AG20443 (cell line): ENCODE results near the gene PCDHAC2.

ENCODE experiments used
- DNase-seq: peaks from one replicate; pipeline ENCODE4 v3.0.0; 2012; ENCODE audit warnings: low spot score, mixed read lengths

The PCDHAC2 gene

GRCh38 chr5:140988608-140989007 lies 22.3 kb downstream of the PCDHAC2 start:
- DNase-seq = no peak

- no peak for DNase-seq
These were observed 23.2 kb downstream of the PCDHAC2 start for GRCh38 chr5:140989254-140990020.

DNA sequence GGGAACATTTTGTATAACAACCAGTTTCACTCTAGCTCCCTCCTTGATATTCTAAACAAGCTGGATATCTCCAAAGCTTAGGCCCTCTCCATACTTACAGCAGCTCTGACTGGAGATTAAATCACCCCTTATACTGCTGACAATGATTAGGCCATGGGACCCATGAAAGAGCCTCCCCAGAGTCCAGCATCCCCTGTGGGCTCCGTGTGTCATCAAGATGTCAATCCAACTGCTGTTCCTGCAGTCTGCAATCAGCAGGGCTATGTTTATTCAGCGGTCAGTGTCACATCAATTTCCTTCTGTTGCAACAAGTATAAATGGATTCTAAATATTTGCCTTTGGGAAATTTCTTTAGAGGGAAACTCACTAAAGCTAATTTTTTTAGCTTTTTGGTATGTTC lies 26.6 kb downstream of the PCDHAC2 start:
- no peak for DNase-seq

GRCh38 chr5:140996060-140996459 lies 29.8 kb downstream of the PCDHAC2 start:
- no peak for DNase-seq

DNA sequence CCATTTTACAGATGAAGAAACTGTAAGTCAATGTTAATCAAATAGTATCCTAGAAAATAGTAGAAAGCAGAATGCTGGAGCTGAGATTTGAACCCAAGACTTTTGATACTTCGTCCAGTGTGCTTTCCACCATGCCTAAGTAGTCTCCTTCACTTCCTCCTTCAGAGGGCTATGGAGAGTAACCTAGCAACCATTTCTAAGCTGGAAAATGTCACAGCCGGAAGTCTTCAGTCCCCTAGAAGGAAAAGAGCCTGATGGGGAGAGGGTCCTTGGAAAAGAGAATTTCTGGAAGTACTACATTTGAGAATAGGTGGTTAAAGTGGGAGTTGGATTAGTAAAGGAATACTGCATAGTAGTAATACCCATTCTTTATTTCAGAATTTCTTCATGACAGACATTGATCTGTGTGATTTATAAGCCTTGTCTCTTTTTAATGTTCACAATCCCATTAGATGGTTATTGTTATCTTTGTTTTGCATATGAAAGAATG lies 32.7 kb downstream of the PCDHAC2 start:
- DNase-seq = no peak

GRCh38 chr5:141001446-141001843 lies 35.2 kb downstream of the PCDHAC2 start:
- no peak for DNase-seq

DNA sequence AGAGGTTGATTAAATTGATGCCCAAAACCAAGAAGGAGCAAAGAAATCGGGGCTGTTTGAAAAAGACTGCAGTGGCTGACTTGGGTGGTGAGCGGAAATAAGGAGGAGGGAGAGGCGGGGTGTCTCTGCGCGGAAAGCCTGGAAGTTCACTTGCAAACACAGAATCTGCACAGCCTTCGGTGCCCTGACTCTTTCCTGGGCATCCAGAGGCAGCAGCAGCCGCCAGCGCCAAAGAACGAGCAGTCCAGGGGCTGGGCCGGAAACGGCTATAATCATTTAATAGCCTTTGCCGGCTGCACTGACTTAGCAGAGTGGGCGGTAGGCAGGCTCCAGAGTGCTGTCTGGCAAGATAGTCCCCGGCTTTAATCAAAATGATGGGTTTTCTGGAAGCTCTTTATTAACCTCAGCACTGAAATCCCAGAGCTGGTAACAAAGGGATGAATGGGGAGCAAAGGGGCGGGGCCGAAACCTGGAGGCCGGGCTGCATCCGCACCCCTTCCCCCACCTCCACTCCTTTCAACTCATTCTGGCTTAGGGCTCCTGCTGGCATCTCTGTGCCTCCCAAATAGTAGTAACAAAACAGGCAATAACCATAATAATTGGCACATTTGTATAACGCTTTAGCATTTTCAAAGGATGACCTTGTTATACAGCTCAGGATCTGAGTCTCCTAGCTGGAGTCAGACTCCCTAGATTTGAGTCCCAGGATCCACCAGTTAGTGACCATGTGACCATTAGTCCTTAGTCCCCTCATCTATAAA lies 35.7 kb downstream of the PCDHAC2 start:
- DNase-seq = peak; percentile 15

- no peak for DNase-seq
These were observed 36.3 kb downstream of the PCDHAC2 start for GRCh38 chr5:141002605-141002965.

DNA sequence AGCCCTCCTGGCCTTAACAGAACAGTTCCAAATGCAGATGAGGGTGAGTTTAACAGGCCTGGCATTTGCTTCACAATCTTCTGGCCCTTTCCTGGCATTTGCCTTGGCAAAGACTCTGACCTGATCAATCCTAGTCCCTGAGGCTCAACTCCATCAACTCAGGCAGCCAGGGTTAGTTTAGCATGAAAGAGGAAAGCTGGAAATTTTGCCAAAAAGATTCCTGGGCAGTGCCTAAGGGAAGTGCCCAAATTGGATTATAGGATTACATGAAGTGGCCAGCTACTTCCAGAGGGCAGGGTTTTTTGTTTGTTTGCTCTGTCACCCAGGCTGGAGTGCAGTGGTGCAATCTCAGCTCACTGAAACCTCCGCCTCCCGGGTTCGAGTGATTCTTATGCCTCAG lies 36.8 kb downstream of the PCDHAC2 start:
- no peak for DNase-seq

GRCh38 chr5:141003791-141004611 lies 37.7 kb downstream of the PCDHAC2 start:
- no peak for DNase-seq

- no peak for DNase-seq
These were observed 41.5 kb downstream of the PCDHAC2 start for GRCh38 chr5:141007791-141008190.

DNA sequence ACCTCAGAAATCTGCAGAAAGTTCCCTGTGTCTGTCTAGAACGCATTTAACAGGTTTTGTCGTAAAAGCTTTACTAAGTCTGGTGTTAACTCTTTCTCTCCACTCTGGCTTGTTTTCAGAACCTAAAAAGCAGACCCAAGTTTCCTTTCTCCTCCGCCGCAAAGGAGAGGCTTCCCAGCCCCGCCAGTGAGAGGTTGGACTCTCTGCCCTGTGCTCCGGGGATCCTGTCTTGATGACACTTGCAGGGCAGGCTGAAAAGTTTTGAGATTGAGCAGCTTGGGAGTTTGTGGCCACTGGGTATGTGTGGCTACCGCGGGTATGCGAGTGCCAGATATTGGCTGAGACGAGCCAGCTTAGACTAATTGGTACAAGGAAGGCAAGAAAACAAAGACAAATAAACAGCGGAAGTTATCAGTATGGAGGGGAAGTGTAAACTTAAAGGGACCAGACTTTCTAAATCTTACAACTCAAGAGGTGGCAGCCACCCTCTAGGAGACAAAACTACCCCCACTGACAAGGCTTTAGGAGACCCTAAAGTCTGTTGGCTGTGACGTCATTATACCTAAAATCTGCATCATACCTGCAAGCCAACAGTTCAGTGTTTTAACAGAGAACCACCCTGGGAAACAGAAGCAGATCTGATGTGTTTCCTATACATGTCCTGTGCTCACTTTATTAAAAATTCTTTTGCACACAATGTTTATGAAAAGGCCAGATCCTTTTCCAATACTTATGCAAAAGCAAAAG lies 43.9 kb downstream of the PCDHAC2 start:
- no peak for DNase-seq

DNA sequence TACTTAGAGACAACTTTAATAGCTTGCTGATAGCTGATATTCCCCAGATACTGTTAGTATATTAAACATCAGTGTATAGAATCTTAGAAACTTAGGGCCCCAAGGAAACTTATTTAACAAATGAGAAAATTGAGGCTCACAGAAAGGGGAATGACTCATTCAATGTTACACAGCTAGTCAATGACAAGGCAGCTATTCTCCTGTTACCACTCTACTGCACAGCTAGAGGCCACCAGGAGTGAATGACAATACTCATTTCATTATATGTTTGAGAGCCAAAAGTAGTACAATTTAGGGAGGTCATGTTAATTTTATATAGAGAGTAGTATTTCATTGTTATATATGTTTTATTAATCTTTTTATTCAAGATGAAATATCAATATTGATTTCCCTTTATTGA lies 51.7 kb downstream of the PCDHAC2 start:
- DNase-seq = no peak
